Calu3 (cell line): Measurements from ENCODE around the gene PI16. TPM values are rescaled to one million over a fixed set of nuclear protein-coding genes. Genes with fewer than 3 reads are reported as not detected.
"Not testable (repeated sequence)": the region's sequence is repeated elsewhere in the genome, so short reads cannot be mapped to it uniquely, and the experiment has no call there.

Source experiments
- BruUV-seq: library from RNA; stranded (reverse); fragments of 400-500 nt; replicated peaks from 2 replicates; lab custom pipeline; 2021; lab: Mats Ljungman, UMichigan
- CTCF ChIA-PET: fragments of 300-600 bp; sonication (Branson Sonifier 250); formaldehyde crosslinking; loops from one replicate; lab custom pipeline; 2022; ENCODE audit warnings: antibody characterized with exemption; lab: Charles Lee
- DNase-seq: peaks from one replicate; pipeline ENCODE4 v3.0.0; 2022
- H3K27ac Mint-ChIP-seq: one replicate; pipeline ENCODE4 v1.8.0; 2022; ENCODE audit warnings: mixed read lengths; ENCODE audit not compliant: unreplicated experiment
- H3K27me3 Mint-ChIP-seq: one replicate; pipeline ENCODE4 v1.8.0; 2022; ENCODE audit warnings: mixed read lengths; ENCODE audit not compliant: unreplicated experiment
- H3K36me3 Mint-ChIP-seq: one replicate; pipeline ENCODE4 v1.8.0; 2022; ENCODE audit warnings: mild to moderate bottlenecking, moderate library complexity, mixed read lengths; ENCODE audit not compliant: insufficient read depth, unreplicated experiment
- H3K4me1 Mint-ChIP-seq: one replicate; pipeline ENCODE4 v1.8.0; 2022; ENCODE audit warnings: mild to moderate bottlenecking, low read depth, mixed read lengths; ENCODE audit not compliant: unreplicated experiment
- H3K4me3 Mint-ChIP-seq: one replicate; pipeline ENCODE4 v1.8.0; 2022; ENCODE audit warnings: mild to moderate bottlenecking, low read depth, moderate library complexity, mixed read lengths; ENCODE audit not compliant: unreplicated experiment
- H3K9me3 Mint-ChIP-seq: one replicate; pipeline ENCODE4 v1.8.0; 2022; ENCODE audit warnings: low read depth, mixed read lengths; ENCODE audit not compliant: unreplicated experiment
- intact Hi-C: fragments of 100-400 bp; cut with micrococcal nuclease; formaldehyde crosslinking; loops from one replicate; pipeline ENCODE4 v1.10.0; 2022; ENCODE audit not compliant: unreplicated experiment
- total RNA-seq: library from RNA; stranded (reverse); gene quantifications from 2 replicates; pipeline ENCODE4 v1.2.3, GENCODE V29; 2022
- TF ChIP-seq, protein P1 (sequence below): fragments of 200-600 bp; IDR thresholded peaks from one replicate; pipeline ENCODE4 v1.8.0; 2022; ENCODE audit warnings: antibody characterized with exemption; ENCODE audit not compliant: unreplicated experiment

The PI16 gene
- total RNA-seq, 1 experiment from 2014 or later, result 0.17 TPM

DNA sequence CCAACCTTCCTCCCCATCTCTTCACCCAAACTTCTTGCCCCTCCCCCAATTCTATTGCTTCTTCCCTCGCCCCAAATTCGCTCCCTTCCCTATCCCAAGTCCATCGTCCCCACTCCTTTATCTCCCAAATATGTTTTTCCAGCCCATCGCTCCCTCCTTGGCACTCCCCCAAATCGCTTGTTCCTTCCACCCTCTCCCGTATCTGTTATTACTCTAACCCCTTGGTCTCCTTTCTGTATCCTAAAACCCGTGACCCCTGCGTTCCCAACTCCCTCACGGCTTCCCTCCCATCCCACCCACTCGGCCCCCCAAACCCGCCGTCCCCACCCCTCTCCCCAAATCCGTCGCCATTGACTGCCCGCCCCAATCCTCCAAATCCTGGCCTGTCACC, 30.9 kb downstream of the PI16 start:
- Mint-ChIP-seq H3K9me3 (no peaks in the 10 kb centered on the region), H3K27me3 (peaks cover 9% of the 10 kb centered on the region), H3K27ac (no peak overlapping the region), H3K36me3 (no peaks in the 10 kb centered on the region), H3K4me3 (no peak overlapping the region), H3K4me1 (peaks cover 34% of the 10 kb centered on the region)
- intact Hi-C loops, result loop anchor here (10.0 kb wide), 1 partner anchor 71 kb away; no protein-coding TSS in a partner anchor
- no peak for DNase-seq
- CTCF ChIA-PET, result interaction anchor here (0.6 to 1.5 kb wide), 4 partner anchors 32 to 193 kb away, joined by 4 to 14 read pairs (median 8); partner anchors contain the start of gene C6orf89
- TF ChIP-seq, protein P1, sequence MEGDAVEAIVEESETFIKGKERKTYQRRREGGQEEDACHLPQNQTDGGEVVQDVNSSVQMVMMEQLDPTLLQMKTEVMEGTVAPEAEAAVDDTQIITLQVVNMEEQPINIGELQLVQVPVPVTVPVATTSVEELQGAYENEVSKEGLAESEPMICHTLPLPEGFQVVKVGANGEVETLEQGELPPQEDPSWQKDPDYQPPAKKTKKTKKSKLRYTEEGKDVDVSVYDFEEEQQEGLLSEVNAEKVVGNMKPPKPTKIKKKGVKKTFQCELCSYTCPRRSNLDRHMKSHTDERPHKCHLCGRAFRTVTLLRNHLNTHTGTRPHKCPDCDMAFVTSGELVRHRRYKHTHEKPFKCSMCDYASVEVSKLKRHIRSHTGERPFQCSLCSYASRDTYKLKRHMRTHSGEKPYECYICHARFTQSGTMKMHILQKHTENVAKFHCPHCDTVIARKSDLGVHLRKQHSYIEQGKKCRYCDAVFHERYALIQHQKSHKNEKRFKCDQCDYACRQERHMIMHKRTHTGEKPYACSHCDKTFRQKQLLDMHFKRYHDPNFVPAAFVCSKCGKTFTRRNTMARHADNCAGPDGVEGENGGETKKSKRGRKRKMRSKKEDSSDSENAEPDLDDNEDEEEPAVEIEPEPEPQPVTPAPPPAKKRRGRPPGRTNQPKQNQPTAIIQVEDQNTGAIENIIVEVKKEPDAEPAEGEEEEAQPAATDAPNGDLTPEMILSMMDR, result no peak
- no TSS peak for BruUV-seq

DNA sequence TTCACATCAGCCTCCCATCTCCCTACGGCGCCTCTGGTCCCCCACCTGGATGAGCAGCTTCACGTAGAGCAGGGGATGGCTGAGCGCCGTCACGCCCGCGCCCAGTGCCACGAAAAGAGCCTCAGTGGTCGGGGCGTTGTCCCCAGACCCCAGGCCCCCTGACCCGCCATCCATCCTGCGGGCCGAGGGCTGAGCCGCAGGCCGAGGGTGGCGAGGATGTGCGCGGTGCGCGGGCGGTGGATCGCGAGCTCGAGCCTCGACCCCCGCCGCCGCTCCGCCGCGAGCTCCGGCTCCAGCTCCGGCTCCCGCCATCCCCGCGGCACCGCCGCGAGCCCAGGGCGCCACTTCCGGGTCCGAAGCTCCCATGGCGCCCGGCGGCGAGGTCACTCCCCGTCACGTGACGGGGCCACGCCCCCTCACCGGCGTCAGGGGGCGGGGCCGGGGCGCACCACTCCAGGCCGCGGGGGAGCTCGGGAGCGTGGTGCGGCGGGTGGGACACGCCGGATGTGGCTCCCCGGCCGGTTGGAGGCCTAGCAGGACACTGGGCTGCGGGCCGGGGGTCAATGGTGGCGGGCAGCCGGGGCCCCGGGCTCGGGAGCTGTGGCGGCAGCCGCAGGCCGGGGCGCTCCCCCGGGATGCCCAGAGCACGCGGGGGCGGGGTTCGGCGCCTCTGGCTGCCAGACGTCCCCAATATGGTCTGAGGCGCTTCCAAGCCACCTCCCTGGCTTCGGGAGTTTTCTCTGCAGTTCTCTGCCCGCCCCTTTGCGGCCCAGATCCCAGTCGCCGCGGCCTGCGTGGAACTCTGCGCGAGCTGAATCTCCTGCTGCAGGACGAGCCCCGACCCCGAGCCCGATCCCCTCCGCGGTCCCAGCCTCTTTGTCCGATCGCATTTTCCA, 31.5 kb downstream of the PI16 start, which contains the start of gene MTCH1:
TSS of gene MTCH1 (minus strand) at position 389 of the 896 bp plus-strand sequence. CDS start at position 366, 23 bp downstream.
- H3K27ac Mint-ChIP-seq, result peak within 1 kb of the TSS; percentile 85
- H3K4me1 Mint-ChIP-seq, result peaks cover 28% of the 10 kb centered on the region
- peaks cover 9% of the 10 kb centered on the region for H3K27me3 Mint-ChIP-seq
- H3K9me3 Mint-ChIP-seq, result no peaks in the 10 kb centered on the region
- no TSS peak for BruUV-seq
- intact Hi-C loops, result loop anchor here (10.0 kb wide), 1 partner anchor 71 kb away; no protein-coding TSS in a partner anchor
- H3K36me3 Mint-ChIP-seq, result no peaks in the 10 kb centered on the region
- peak; percentile 95 for DNase-seq
- CTCF ChIA-PET, result interaction anchor here (0.6 to 1.5 kb wide), 4 partner anchors 32 to 194 kb away, joined by 4 to 14 read pairs (median 8); partner anchors contain the start of gene C6orf89
- TF ChIP-seq, protein P1, result no peak
- no peak within 1 kb of the TSS for H3K4me3 Mint-ChIP-seq

DNA sequence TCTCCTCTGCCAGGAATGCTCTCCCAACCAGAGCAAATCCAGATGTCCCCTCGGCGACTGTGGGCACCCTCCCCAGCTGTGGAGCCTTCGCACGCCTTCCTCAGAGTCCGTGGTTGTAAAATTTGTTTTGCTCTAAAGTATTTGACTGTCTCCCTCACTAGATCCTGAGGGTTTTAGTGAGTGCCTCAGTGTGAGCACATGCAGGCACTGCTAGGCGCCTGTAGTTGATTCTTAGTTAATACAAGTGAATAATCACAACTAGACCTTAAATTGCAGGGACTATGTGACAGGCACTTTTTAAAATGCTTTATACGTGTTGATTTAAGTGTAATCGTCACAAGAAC, 32.1 kb downstream of the PI16 start:
- Mint-ChIP-seq H3K4me3 (no peak overlapping the region), H3K27ac (peak overlapping the region; percentile 85), H3K9me3 (no peaks in the 10 kb centered on the region), H3K4me1 (peaks cover 22% of the 10 kb centered on the region), H3K27me3 (peaks cover 9% of the 10 kb centered on the region), H3K36me3 (no peaks in the 10 kb centered on the region)
- no peak for DNase-seq
- intact Hi-C loops, result loop anchor here (10.0 kb wide), 1 partner anchor 72 kb away; no protein-coding TSS in a partner anchor
- CTCF ChIA-PET, result interaction anchor here (1.5 kb wide), 2 partner anchors 31 to 72 kb away, joined by 11 to 14 read pairs; no protein-coding TSS in a partner anchor
- TF ChIP-seq, protein P1, result no peak
- BruUV-seq, result no TSS peak

DNA sequence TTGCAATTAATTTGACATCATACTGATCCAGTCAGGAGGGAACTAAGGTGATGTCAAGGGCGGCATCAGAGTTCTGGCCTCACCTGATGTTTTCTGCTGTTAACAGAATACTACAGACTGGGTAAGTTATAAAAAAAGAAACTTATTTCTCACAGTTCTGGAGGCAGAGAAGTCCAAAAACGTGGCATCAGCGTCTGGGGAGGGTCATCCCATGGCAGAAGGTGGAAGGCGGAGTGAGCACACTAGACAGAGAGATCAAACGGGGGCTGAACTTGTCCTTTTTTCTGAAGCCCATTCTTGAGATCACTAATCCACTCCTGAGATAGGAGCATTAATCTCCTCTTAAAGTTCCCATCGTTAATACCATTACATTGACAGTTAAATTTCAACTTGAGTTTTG, 34.7 kb downstream of the PI16 start:
- TF ChIP-seq, protein P1, result no peak
- Mint-ChIP-seq H3K27me3 (peaks cover 21% of the 10 kb centered on the region), H3K9me3 (no peaks in the 10 kb centered on the region), H3K4me3 (no peak overlapping the region), H3K36me3 (no peaks in the 10 kb centered on the region), H3K27ac (no peak overlapping the region), H3K4me1 (peaks cover 16% of the 10 kb centered on the region)
- DNase-seq, result no peak
- intact Hi-C loops, result loop anchor here (10.0 kb wide), 1 partner anchor 74 kb away; no protein-coding TSS in a partner anchor
- CTCF ChIA-PET, result no interaction called here
- BruUV-seq, result no TSS peak

DNA sequence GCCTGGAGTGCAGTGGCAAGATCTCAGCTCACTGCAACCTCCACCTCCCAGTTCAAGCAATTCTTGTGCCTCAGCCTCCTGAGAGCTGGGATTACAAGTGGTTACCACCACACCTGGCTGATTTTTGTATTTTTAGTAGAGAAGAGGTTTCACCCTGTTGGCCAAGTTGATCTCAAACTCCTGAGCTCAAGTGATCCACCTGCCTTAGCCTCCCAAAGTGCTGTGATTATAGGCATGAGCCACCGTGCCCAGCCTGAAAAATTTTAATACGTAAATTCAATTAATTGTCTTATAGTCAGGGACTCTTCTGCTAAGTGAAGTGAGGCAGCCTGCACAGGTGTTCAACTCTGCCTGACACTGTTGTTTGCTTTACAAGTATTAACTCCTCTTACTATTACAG, 35.9 kb downstream of the PI16 start:
- H3K27ac Mint-ChIP-seq, DNase-seq, CTCF ChIA-PET, H3K36me3 Mint-ChIP-seq, H3K9me3 Mint-ChIP-seq, H3K4me3 Mint-ChIP-seq, intact Hi-C loops, BruUV-seq: not testable (repeated sequence)
- Mint-ChIP-seq H3K27me3 (peaks cover 32% of the 10 kb centered on the region), H3K4me1 (peaks cover 16% of the 10 kb centered on the region)
